ENCODE measurements around the gene CDKAL1.

DNA sequence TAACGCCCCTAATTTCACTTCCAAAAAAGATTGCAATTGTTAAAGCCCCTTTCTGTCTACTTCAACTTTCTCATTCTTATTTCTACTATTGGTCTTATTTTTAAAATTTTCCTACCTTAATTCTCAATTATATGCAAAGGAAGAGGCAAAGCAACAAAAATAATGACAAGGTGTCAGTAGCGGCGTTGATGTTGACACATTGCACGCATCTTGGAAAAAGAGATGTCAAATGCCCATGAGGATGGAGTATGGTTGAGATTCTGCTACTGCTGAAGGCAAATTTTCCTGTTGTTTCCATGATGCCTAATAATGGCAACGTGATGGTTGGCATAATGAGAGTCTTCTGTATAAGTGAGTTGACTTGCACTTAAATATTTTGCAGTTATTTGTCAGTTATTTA is 258.9 kb downstream of the CDKAL1 start:
- TF ChIP-seq, protein P1, sequence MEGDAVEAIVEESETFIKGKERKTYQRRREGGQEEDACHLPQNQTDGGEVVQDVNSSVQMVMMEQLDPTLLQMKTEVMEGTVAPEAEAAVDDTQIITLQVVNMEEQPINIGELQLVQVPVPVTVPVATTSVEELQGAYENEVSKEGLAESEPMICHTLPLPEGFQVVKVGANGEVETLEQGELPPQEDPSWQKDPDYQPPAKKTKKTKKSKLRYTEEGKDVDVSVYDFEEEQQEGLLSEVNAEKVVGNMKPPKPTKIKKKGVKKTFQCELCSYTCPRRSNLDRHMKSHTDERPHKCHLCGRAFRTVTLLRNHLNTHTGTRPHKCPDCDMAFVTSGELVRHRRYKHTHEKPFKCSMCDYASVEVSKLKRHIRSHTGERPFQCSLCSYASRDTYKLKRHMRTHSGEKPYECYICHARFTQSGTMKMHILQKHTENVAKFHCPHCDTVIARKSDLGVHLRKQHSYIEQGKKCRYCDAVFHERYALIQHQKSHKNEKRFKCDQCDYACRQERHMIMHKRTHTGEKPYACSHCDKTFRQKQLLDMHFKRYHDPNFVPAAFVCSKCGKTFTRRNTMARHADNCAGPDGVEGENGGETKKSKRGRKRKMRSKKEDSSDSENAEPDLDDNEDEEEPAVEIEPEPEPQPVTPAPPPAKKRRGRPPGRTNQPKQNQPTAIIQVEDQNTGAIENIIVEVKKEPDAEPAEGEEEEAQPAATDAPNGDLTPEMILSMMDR (IDR thresholded peaks at IDR 0.05) = no peak
- TF ChIP-seq, protein P2, sequence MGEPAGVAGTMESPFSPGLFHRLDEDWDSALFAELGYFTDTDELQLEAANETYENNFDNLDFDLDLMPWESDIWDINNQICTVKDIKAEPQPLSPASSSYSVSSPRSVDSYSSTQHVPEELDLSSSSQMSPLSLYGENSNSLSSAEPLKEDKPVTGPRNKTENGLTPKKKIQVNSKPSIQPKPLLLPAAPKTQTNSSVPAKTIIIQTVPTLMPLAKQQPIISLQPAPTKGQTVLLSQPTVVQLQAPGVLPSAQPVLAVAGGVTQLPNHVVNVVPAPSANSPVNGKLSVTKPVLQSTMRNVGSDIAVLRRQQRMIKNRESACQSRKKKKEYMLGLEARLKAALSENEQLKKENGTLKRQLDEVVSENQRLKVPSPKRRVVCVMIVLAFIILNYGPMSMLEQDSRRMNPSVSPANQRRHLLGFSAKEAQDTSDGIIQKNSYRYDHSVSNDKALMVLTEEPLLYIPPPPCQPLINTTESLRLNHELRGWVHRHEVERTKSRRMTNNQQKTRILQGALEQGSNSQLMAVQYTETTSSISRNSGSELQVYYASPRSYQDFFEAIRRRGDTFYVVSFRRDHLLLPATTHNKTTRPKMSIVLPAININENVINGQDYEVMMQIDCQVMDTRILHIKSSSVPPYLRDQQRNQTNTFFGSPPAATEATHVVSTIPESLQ (CRISPR knock-in tag; IDR thresholded peaks at IDR 0.05) = no peak
- TF ChIP-seq OVOL2 (CRISPR knock-in tag; IDR thresholded peaks at IDR 0.05; ENCODE audit: borderline replicate concordance) = no peak
